ENCODE measurements around the gene ATXN10.
"Not testable (repeated sequence)": the region's sequence is repeated elsewhere in the genome, so short reads cannot be mapped to it uniquely, and the experiment has no call there.

ATXN10 gene

DNA sequence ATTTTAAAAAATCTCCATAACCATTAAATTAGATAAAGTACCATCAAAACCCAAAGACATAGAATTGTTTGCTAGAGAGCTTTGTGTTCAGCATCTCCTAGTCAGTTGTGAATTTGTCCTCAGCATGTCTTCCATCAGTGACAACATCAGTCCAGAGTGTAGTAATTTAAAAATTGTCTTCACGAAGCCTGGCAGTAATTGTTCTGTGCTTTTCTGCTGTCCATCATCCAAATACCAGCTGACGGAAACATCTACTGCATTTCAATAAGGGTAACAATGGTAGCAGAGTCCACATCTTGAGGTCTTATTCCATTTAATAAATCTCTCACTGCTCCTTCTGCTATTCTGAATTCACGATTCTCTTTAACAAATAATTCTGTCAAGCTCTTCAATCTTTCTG is 121.5 kb downstream of the ATXN10 start:
- H3K27me3 ChIP-seq (ENCODE audit: low read depth, low read length), result no peaks in the 10 kb centered on the region
- no peak overlapping the region for H3K27ac ChIP-seq (ENCODE audit: low read length)
- peaks cover 0 to 14% of the 10 kb centered on the region in 2 donors for H3K9me3 ChIP-seq (ENCODE audit: control insufficient read depth in 1 of 2, low read length in 2 of 2)
- peaks cover 0 to 28% of the 10 kb centered on the region in 2 donors for H3K36me3 ChIP-seq (ENCODE audit: control insufficient read depth in 1 of 2, insufficient read depth in 2 of 2, low read length in 2 of 2)
- no peak overlapping the region for H3K4me3 ChIP-seq (ENCODE audit: low read depth in 1 of 2, low read length in 2 of 2)
- H3K4me1 ChIP-seq (ENCODE audit: control insufficient read depth in 1 of 2, insufficient read depth in 2 of 2, low read length in 2 of 2), result no peaks in the 10 kb centered on the region

DNA sequence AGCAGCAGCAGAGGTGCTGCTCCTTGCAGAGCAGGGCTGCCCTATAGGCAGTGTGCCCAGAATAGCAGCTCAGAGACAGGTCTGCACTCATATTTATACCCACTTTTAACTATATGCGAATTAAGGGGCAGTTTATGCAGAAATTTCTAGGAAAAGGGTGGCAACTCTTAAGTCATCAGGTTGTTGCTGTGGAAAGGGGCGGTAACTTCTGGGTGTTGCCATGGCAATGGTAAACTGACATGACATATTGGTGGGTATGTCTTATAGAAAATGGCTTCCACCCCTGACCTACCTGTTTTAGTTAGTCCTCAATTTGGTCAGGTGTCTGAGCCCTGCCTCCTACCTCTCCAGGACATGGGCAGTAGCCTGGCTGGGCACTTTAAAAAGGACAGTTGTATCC is 122.3 kb downstream of the ATXN10 start:
- H3K36me3 ChIP-seq (ENCODE audit: control insufficient read depth in 1 of 2, insufficient read depth in 2 of 2, low read length in 2 of 2), result peaks cover 0 to 28% of the 10 kb centered on the region in 2 donors
- no peak overlapping the region for H3K4me3 ChIP-seq (ENCODE audit: low read depth in 1 of 2, low read length in 2 of 2)
- peaks cover 0 to 14% of the 10 kb centered on the region in 2 donors for H3K9me3 ChIP-seq (ENCODE audit: control insufficient read depth in 1 of 2, low read length in 2 of 2)
- H3K27me3 ChIP-seq (ENCODE audit: low read depth, low read length), result no peaks in the 10 kb centered on the region
- no peak overlapping the region for H3K27ac ChIP-seq (ENCODE audit: low read length)
- H3K4me1 ChIP-seq (ENCODE audit: control insufficient read depth in 1 of 2, insufficient read depth in 2 of 2, low read length in 2 of 2), result no peaks in the 10 kb centered on the region

DNA sequence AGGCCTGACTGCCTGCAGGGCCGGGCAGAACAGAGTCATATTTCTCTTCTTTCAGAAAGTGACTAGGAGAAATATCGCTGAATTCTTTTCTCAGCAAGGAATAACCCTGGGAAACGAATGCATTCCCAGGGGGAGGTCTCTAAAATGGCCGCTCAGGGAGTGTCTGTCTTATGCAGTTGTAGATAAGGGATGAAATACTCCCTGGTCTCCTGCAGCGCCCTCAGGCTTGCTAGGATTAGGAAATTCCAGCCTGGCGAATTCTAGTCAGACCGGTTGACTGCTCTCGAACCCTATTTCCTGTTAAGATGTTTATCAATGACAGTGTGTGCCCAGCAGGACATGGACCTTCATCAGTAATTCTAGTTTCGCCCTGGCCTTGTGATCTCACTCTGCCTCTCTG is 124.4 kb downstream of the ATXN10 start:
- Histone ChIP-seq H3K36me3 (ENCODE audit: control insufficient read depth in 1 of 2, insufficient read depth in 2 of 2, low read length in 2 of 2) (peaks cover 0 to 28% of the 10 kb centered on the region in 2 donors), H3K9me3 (ENCODE audit: control insufficient read depth in 1 of 2, low read length in 2 of 2) (peaks cover 0 to 14% of the 10 kb centered on the region in 2 donors)
- not testable (repeated sequence) for H3K27ac ChIP-seq (ENCODE audit: low read length); H3K27me3 ChIP-seq (ENCODE audit: low read depth, low read length); H3K4me3 ChIP-seq (ENCODE audit: low read depth in 1 of 2, low read length in 2 of 2); H3K4me1 ChIP-seq (ENCODE audit: control insufficient read depth in 1 of 2, insufficient read depth in 2 of 2, low read length in 2 of 2)

DNA sequence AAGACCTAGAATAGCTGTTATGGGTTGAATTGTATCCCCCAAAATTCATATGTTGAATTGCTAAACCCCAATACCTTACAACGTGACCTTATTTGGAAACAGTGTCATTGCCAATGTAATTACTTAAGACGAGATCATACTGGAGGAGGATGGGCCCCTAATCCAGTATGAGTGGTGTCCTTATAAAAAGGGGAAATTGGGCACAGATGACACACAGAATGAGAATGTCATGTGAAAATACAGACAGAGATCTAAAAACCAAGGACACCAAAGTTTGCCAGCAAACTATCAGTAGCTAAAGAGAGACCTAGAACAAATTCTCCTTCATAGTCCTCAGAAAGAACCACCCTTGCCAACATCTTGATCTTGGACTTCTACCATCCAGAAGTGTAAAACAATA is 127.7 kb downstream of the ATXN10 start:
- Histone ChIP-seq H3K27ac (ENCODE audit: low read length) (no peak overlapping the region), H3K4me3 (ENCODE audit: low read depth in 1 of 2, low read length in 2 of 2) (no peak overlapping the region), H3K36me3 (ENCODE audit: control insufficient read depth in 1 of 2, insufficient read depth in 2 of 2, low read length in 2 of 2) (peaks cover 0 to 16% of the 10 kb centered on the region in 2 donors), H3K9me3 (ENCODE audit: control insufficient read depth in 1 of 2, low read length in 2 of 2) (peaks cover 0 to 14% of the 10 kb centered on the region in 2 donors), H3K27me3 (ENCODE audit: low read depth, low read length) (no peaks in the 10 kb centered on the region), H3K4me1 (ENCODE audit: control insufficient read depth in 1 of 2, insufficient read depth in 2 of 2, low read length in 2 of 2) (no peaks in the 10 kb centered on the region)

DNA sequence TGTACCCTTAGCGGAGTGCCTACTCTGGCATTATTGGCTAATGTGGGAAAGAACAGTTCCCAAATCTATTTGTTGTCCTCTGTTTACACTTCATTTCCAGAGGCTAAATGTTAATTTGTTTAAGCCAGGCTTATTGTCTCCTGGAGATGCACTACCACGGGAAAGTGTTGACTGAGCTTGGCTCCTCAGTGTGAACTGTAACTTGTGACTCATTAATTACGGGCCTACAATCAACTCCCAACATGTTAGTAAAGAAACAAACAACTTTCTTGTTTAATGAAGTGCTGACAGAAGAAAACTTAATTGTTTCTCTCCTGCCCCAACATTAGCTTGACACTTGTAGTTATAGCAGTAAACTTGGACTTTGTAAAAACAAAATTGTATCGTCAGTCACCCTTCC is 130.4 kb downstream of the ATXN10 start:
- H3K4me3 ChIP-seq (ENCODE audit: low read depth in 1 of 2, low read length in 2 of 2), result no peak overlapping the region
- H3K27me3 ChIP-seq (ENCODE audit: low read depth, low read length), result no peaks in the 10 kb centered on the region
- no peaks in the 10 kb centered on the region for H3K9me3 ChIP-seq (ENCODE audit: control insufficient read depth in 1 of 2, low read length in 2 of 2)
- peaks cover 0 to 10% of the 10 kb centered on the region in 2 donors for H3K4me1 ChIP-seq (ENCODE audit: control insufficient read depth in 1 of 2, insufficient read depth in 2 of 2, low read length in 2 of 2)
- no peak overlapping the region for H3K27ac ChIP-seq (ENCODE audit: low read length)
- H3K36me3 ChIP-seq (ENCODE audit: control insufficient read depth in 1 of 2, insufficient read depth in 2 of 2, low read length in 2 of 2), result peaks cover 0 to 3% of the 10 kb centered on the region in 2 donors

DNA sequence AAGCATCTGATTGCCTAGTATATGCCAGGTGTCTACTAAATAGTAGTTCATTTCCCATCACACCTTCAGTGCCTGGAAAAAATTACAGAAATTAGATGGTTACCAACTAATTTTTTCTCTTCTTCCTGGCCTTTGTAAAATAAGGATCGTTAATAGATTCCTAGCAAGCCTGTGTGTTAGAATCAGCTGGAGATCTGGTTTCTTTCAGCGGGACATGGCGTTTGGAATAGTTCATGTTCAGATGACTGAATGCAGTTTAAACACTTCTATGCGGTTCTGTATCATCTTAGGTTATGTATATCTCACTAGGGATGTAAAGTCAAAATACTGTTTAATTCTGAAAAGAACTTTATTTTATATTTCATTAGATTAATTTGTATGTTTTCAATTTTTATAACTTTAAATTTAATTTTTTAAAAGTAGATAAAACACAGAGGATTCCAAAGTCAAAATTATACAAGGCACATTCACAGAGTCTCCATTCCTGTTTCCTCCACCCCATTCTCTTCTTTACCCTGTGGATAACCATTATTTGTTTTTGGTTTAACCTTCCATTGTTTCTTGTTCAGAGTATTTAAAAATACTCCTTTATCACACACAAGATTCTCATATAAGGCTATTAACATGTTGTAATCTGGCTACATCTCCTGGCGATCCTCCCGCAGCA is 132.8 kb downstream of the ATXN10 start:
- H3K4me1 ChIP-seq (ENCODE audit: control insufficient read depth in 1 of 2, insufficient read depth in 2 of 2, low read length in 2 of 2), result peaks cover 0 to 10% of the 10 kb centered on the region in 2 donors

DNA sequence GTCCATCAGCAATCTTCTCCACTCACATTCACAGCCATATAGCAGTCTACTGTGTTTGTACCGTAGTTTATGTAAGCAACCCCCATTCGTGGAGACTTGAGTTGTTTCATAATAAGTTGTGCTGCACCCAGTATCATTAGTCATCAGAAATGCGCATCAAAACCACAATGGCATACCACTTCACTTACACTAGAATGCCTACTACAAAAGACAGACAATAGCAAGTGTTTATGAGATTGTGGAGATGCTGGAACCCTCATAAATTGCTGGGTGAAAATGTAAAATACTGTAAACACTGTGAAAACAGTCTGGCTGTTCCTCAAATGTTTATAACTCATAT is 133.3 kb downstream of the ATXN10 start:
- no peaks in the 10 kb centered on the region for H3K9me3 ChIP-seq (ENCODE audit: control insufficient read depth in 1 of 2, low read length in 2 of 2)
- H3K27ac ChIP-seq (ENCODE audit: low read length), result no peak overlapping the region
- peaks cover 0 to 10% of the 10 kb centered on the region in 2 donors for H3K4me1 ChIP-seq (ENCODE audit: control insufficient read depth in 1 of 2, insufficient read depth in 2 of 2, low read length in 2 of 2)
- peaks cover 5 to 12% of the 10 kb centered on the region in 2 donors for H3K36me3 ChIP-seq (ENCODE audit: control insufficient read depth in 1 of 2, insufficient read depth in 2 of 2, low read length in 2 of 2)
- H3K4me3 ChIP-seq (ENCODE audit: low read depth in 1 of 2, low read length in 2 of 2), result no peak overlapping the region
- H3K27me3 ChIP-seq (ENCODE audit: low read depth, low read length), result no peaks in the 10 kb centered on the region

More for the DNA sequence above, 132.8 kb downstream of the ATXN10 start:
- Histone ChIP-seq H3K4me3 (ENCODE audit: low read depth in 1 of 2, low read length in 2 of 2) (no peak overlapping the region), H3K27me3 (ENCODE audit: low read depth, low read length) (no peaks in the 10 kb centered on the region), H3K27ac (ENCODE audit: low read length) (no peak overlapping the region), H3K36me3 (ENCODE audit: control insufficient read depth in 1 of 2, insufficient read depth in 2 of 2, low read length in 2 of 2) (peaks cover 5 to 12% of the 10 kb centered on the region in 2 donors), H3K9me3 (ENCODE audit: control insufficient read depth in 1 of 2, low read length in 2 of 2) (no peaks in the 10 kb centered on the region)

DNA sequence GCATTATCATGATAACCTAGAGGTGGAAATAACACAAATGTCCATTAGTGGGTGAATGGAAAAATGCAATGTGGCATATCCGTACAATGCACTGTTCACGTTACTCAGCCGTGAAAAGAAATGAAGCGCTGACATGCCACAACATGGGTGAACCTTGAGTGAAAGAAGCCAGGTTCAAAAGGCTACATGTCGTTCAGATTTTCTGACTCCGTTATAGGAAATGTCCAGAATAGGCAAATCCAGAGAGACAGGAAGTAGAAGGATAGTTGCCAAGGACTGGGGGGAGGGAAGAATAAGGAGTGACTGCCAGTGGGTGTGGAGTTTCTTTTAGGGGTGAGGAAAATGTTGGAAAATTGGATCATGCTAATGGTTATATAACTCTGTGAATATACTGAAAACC is 133.8 kb downstream of the ATXN10 start:
- Histone ChIP-seq H3K4me1 (ENCODE audit: control insufficient read depth in 1 of 2, insufficient read depth in 2 of 2, low read length in 2 of 2) (peaks cover 0 to 10% of the 10 kb centered on the region in 2 donors), H3K27ac (ENCODE audit: low read length) (no peak overlapping the region), H3K9me3 (ENCODE audit: control insufficient read depth in 1 of 2, low read length in 2 of 2) (no peaks in the 10 kb centered on the region)

DNA sequence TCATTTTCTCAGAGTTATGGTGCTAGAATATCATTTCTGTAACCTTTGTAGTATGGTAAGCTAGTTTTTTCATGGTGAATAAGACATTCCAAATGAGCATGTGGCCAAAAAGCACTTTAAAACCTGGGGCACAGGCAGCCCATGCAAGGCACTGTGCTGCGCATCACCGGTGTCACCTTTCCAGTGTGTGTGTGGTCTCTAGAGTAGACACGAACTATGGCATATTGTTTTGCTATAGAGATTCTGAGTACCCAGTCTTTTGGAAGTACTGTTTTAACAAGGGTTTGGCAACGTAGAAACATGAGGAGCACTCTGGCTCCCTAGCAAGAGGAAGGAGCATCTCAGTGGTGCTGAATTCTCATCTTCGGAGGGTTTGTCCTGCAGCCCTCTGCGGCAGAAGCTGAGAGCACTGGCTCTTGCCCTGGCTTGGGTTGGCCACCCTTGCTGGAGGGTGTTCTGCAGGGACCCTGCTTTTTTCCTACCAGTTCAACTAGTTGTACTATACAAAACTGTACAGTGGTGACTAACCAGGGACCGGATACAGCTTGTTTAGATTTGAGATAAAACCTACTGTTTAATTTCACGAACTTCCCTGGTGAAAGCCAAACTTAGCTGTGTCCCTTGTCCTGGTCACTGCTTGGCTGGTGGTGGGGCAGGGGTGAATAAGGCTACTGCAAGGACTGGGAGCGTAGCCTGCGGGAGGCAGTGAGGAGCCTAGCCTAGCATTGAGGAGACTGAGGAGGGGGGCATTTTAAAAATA is 135.7 kb downstream of the ATXN10 start:
- peaks cover 5 to 18% of the 10 kb centered on the region in 2 donors for H3K36me3 ChIP-seq (ENCODE audit: control insufficient read depth in 1 of 2, insufficient read depth in 2 of 2, low read length in 2 of 2)
- no peak overlapping the region for H3K4me3 ChIP-seq (ENCODE audit: low read depth in 1 of 2, low read length in 2 of 2)

More for the DNA sequence above, 133.8 kb downstream of the ATXN10 start:
- H3K36me3 ChIP-seq (ENCODE audit: control insufficient read depth in 1 of 2, insufficient read depth in 2 of 2, low read length in 2 of 2), result peaks cover 5 to 12% of the 10 kb centered on the region in 2 donors
- no peaks in the 10 kb centered on the region for H3K27me3 ChIP-seq (ENCODE audit: low read depth, low read length)
- no peak overlapping the region for H3K4me3 ChIP-seq (ENCODE audit: low read depth in 1 of 2, low read length in 2 of 2)

DNA sequence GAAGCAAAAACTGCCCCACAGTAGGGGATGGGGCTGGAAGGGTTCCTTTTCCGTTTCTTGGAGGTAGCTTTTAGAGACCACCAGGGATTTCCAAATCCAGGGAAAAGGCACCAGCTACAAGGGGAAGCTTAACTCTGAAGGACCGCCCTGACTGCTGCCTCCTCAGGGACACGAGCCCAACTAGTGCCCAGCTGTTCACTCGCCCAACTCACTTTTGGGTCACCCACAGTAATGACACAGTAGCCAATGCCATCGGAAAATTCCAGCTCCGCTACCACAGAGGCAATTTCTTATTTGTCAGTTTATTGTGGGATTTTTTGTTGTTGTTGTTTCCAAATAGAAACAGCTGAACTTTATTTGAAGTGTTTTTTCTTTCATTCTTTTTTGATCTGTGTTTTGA is 141.3 kb downstream of the ATXN10 start:
- no peaks in the 10 kb centered on the region for H3K9me3 ChIP-seq (ENCODE audit: control insufficient read depth in 1 of 2, low read length in 2 of 2)
- H3K4me3 ChIP-seq (ENCODE audit: low read depth in 1 of 2, low read length in 2 of 2), result no peak overlapping the region
- no peak overlapping the region for H3K27ac ChIP-seq (ENCODE audit: low read length)
- H3K4me1 ChIP-seq (ENCODE audit: control insufficient read depth in 1 of 2, insufficient read depth in 2 of 2, low read length in 2 of 2), result peaks cover 0 to 5% of the 10 kb centered on the region in 2 donors
- no peaks in the 10 kb centered on the region for H3K27me3 ChIP-seq (ENCODE audit: low read depth, low read length)
- peaks cover 9 to 33% of the 10 kb centered on the region in 2 donors for H3K36me3 ChIP-seq (ENCODE audit: control insufficient read depth in 1 of 2, insufficient read depth in 2 of 2, low read length in 2 of 2)

More for the DNA sequence above, 135.7 kb downstream of the ATXN10 start:
- H3K9me3 ChIP-seq (ENCODE audit: control insufficient read depth in 1 of 2, low read length in 2 of 2), result no peaks in the 10 kb centered on the region
- H3K27me3 ChIP-seq (ENCODE audit: low read depth, low read length), result no peaks in the 10 kb centered on the region
- H3K27ac ChIP-seq (ENCODE audit: low read length), result no peak overlapping the region
- H3K4me1 ChIP-seq (ENCODE audit: control insufficient read depth in 1 of 2, insufficient read depth in 2 of 2, low read length in 2 of 2), result peaks cover 0 to 10% of the 10 kb centered on the region in 2 donors

DNA sequence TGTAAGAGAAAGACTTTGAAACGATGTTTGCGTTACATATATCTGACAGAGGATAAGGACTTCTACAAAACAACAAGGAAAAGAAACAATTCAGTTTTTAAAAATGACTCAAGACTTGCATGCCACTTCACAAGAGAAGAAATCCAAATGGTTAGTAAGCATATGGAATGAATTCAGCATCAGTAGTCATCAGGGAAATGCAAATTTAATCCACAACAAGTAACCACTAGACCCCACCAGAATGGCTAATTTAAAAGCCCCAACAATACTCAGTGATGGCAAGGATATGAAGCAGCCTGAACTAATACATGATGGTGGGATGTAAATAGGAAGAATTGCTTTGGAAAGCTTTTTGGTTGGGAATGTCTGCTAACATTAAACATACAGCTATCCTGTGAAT is 142.6 kb downstream of the ATXN10 start:
- Histone ChIP-seq H3K4me3 (ENCODE audit: low read depth in 1 of 2, low read length in 2 of 2) (no peak overlapping the region), H3K27ac (ENCODE audit: low read length) (no peak overlapping the region), H3K4me1 (ENCODE audit: control insufficient read depth in 1 of 2, insufficient read depth in 2 of 2, low read length in 2 of 2) (peaks cover 0 to 14% of the 10 kb centered on the region in 2 donors), H3K36me3 (ENCODE audit: control insufficient read depth in 1 of 2, insufficient read depth in 2 of 2, low read length in 2 of 2) (peaks cover 9 to 24% of the 10 kb centered on the region in 2 donors), H3K9me3 (ENCODE audit: control insufficient read depth in 1 of 2, low read length in 2 of 2) (no peaks in the 10 kb centered on the region), H3K27me3 (ENCODE audit: low read depth, low read length) (no peaks in the 10 kb centered on the region)

Data from muscle layer of duodenum (tissue), 2 donors.